ENCODE measurements around the gene POGZ.

DNA sequence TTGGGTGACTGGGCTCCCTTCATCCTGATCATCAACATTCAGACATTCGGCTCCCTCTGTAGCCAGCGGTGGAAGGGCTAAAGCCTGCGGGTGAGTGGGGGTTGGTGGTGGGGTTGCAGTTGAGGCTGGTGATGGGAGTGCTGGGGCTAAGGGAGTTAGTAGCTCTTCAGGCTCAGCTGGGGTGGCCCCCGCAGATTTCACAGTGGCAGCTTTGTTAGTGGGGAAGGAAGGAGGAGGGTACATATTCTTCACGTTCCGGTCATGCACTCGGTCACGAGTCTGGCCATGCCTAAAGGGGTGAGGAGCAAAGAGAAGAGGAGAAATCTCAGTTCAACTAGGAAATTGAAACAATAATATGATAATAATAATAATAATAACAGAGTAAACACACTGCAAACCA lies 53.1 kb downstream of the POGZ start:
- no peak for TF ChIP-seq CTCF (IDR thresholded peaks at IDR 0.05)
- no peak for TF ChIP-seq ESRRA (IDR thresholded peaks at IDR 0.05; ENCODE audit: borderline replicate concordance, low read length)
- TF ChIP-seq, protein P1, sequence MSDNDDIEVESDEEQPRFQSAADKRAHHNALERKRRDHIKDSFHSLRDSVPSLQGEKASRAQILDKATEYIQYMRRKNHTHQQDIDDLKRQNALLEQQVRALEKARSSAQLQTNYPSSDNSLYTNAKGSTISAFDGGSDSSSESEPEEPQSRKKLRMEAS (IDR thresholded peaks at IDR 0.05): no peak
- no peak for TF ChIP-seq MYC (IDR thresholded peaks at IDR 0.05; ENCODE audit: borderline replicate concordance, low read length)
- TF ChIP-seq, protein P2, sequence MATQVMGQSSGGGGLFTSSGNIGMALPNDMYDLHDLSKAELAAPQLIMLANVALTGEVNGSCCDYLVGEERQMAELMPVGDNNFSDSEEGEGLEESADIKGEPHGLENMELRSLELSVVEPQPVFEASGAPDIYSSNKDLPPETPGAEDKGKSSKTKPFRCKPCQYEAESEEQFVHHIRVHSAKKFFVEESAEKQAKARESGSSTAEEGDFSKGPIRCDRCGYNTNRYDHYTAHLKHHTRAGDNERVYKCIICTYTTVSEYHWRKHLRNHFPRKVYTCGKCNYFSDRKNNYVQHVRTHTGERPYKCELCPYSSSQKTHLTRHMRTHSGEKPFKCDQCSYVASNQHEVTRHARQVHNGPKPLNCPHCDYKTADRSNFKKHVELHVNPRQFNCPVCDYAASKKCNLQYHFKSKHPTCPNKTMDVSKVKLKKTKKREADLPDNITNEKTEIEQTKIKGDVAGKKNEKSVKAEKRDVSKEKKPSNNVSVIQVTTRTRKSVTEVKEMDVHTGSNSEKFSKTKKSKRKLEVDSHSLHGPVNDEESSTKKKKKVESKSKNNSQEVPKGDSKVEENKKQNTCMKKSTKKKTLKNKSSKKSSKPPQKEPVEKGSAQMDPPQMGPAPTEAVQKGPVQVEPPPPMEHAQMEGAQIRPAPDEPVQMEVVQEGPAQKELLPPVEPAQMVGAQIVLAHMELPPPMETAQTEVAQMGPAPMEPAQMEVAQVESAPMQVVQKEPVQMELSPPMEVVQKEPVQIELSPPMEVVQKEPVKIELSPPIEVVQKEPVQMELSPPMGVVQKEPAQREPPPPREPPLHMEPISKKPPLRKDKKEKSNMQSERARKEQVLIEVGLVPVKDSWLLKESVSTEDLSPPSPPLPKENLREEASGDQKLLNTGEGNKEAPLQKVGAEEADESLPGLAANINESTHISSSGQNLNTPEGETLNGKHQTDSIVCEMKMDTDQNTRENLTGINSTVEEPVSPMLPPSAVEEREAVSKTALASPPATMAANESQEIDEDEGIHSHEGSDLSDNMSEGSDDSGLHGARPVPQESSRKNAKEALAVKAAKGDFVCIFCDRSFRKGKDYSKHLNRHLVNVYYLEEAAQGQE (IDR thresholded peaks at IDR 0.05): no peak
- no peak for TF ChIP-seq SMC3 (IDR thresholded peaks at IDR 0.05)
- no peak for TF ChIP-seq RFX5 (IDR thresholded peaks at IDR 0.05)
